Panc1 (cell line): ENCODE data around the gene PSMD13. TPM values are rescaled to one million over a fixed set of nuclear protein-coding genes. Genes with fewer than 3 reads are reported as not detected.
A peak's percentile ranks its signal among the peaks of the same experiment; 100 is the strongest.

Experiments used
- ATAC-seq: fragments of 200-7000 bp; cut with Tn5 transposase; 2 replicates; pipeline ENCODE4 v1.9.1; 2020; ENCODE audit warnings: mild to moderate bottlenecking, moderate library complexity
- BruUV-seq: library from RNA; stranded (reverse); fragments of 400-500 nt; replicated peaks from 2 replicates; lab custom pipeline; 2021; lab: Mats Ljungman, UMichigan
- CTCF ChIA-PET: fragments of 300-600 bp; sonication (Branson Sonifier 250); formaldehyde crosslinking; loops from one replicate; lab custom pipeline; 2022; ENCODE audit warnings: antibody characterized with exemption; lab: Charles Lee
- POLR2A ChIA-PET: fragments of 300-600 bp; sonication (Branson Sonifier 250); formaldehyde crosslinking; loops from one replicate; lab custom pipeline; 2022; ENCODE audit warnings: antibody characterized with exemption; lab: Charles Lee
- DNase-seq: peaks from one replicate; pipeline ENCODE4 v3.0.0-alpha.2; 2010; ENCODE audit warnings: low read depth, low spot score
- H3K27ac ChIP-seq: 2 replicates; pipeline ENCODE4 v1.5.1; 2011; ENCODE audit warnings: mild to moderate bottlenecking, low read length, inconsistent platforms
- H3K27me3 ChIP-seq: fragments of 200-500 bp; sonication (Bioruptor generic); 2 replicates; pipeline ENCODE4 v1.6.0; 2014; ENCODE audit warnings: low read length, inconsistent platforms; ENCODE audit not compliant: control insufficient read depth, insufficient read depth
- H3K36me3 ChIP-seq: fragments of 200-500 bp; sonication (Bioruptor generic); 2 replicates; pipeline ENCODE4 v1.5.1; 2014; ENCODE audit warnings: inconsistent platforms, mild to moderate bottlenecking, low read length, moderate library complexity; ENCODE audit not compliant: control insufficient read depth, insufficient read depth
- H3K4me1 ChIP-seq: 2 replicates; pipeline ENCODE4 v1.5.1; 2011; ENCODE audit warnings: inconsistent platforms, mild to moderate bottlenecking, low read length, moderate library complexity; ENCODE audit not compliant: control insufficient read depth, insufficient read depth
- H3K4me3 ChIP-seq, 2 experiments: 2 replicates each; pipeline ENCODE4 v1.5.1; 2011 to 2012; ENCODE audit warnings: low read depth in 2 of 2, low read length in 2 of 2, mild to moderate bottlenecking in 2 of 2, inconsistent platforms in 1 of 2, moderate library complexity in 1 of 2
- H3K9me3 ChIP-seq: fragments of 200-500 bp; sonication (Bioruptor generic); 2 replicates; pipeline ENCODE4 v1.5.1; 2014; ENCODE audit warnings: low read depth, mild to moderate bottlenecking, inconsistent platforms, low read length, moderate library complexity; ENCODE audit not compliant: control insufficient read depth, insufficient read depth
- CTCF ChIP-seq: fragments of 450-650 bp; IDR thresholded peaks from 2 replicates; pipeline ENCODE4 v1.5.1; 2017; ENCODE audit warnings: mild to moderate bottlenecking
- POLR2AphosphoS5 ChIP-seq: IDR thresholded peaks from 2 replicates; pipeline ENCODE4 v1.6.1; 2012; ENCODE audit warnings: mild to moderate bottlenecking, low read depth, low read length, moderate library complexity
- SIN3A ChIP-seq: IDR thresholded peaks from 2 replicates; pipeline ENCODE4 v1.6.1; 2012; ENCODE audit warnings: low read depth, mild to moderate bottlenecking, low read length, moderate library complexity, borderline replicate concordance; ENCODE audit not compliant: insufficient read depth
- TCF7L2 ChIP-seq: IDR thresholded peaks from 2 replicates; pipeline ENCODE4 v1.6.1; 2011; ENCODE audit warnings: mild to moderate bottlenecking, low read depth, low read length, inconsistent platforms
- in situ Hi-C: cut with HindIII; loops from 2 replicates; pipeline ENCODE4 v1.10.0; 2016; ENCODE audit warnings: low sequenced_read_pairs, low pct_unique_long_range_greater_than_20kb
- intact Hi-C: fragments of 100-400 bp; cut with micrococcal nuclease; formaldehyde crosslinking; loops from one replicate; pipeline ENCODE4 v1.10.0; 2022; ENCODE audit not compliant: unreplicated experiment
- total RNA-seq: library from RNA; stranded (reverse); gene quantifications from one replicate; pipeline ENCODE4 v1.2.1, GENCODE V29; 2021; ENCODE audit not compliant: unreplicated experiment
- TF ChIP-seq, protein P1 (sequence below), 2 experiments: IDR thresholded peaks; 2 replicates each; pipeline ENCODE4 v1.6.1; 2011 to 2012; ENCODE audit warnings: low read depth in 2 of 2, control low read depth in 1 of 2, low read length in 1 of 2, mild to moderate bottlenecking in 1 of 2, moderate library complexity in 1 of 2; ENCODE audit not compliant: insufficient read depth in 1 of 2

PSMD13 gene
- total RNA-seq, 1 experiment from 2014 or later = 271 TPM

DNA sequence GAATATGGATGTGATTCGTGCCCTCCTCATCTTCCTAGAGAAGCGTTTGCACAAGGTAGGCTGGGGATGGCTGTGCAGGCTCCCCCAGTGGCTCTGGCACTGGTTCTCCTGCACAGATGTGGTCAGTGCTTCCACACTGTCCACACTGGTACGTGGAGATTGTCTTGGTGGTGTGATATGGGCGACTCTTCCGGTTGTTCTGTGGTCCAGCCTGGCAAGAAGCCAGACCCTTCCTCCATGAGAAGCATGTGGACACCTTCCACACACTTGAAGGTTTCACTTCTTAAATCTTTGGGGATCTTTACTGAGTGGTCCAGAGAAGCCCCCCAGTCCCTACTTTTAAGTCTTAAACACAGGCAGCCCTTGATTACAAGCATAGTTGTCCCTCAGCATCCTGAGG, 25.5 kb upstream of the PSMD13 start:
- in situ Hi-C loops = no loop called here
- Histone ChIP-seq H3K4me1 (peaks cover 23% of the 10 kb centered on the region), H3K27ac (peak overlapping the region; percentile 100), H3K36me3 (peaks cover 38% of the 10 kb centered on the region), H3K9me3 (no peaks in the 10 kb centered on the region), H3K4me3 (no peak overlapping the region), H3K27me3 (no peaks in the 10 kb centered on the region)
- ATAC-seq (no peak), DNase-seq (no peak)
- no peak for TF ChIP-seq POLR2AphosphoS5
- no peak for TF ChIP-seq SIN3A
- TF ChIP-seq TCF7L2 = no peak
- TF ChIP-seq, protein P1, sequence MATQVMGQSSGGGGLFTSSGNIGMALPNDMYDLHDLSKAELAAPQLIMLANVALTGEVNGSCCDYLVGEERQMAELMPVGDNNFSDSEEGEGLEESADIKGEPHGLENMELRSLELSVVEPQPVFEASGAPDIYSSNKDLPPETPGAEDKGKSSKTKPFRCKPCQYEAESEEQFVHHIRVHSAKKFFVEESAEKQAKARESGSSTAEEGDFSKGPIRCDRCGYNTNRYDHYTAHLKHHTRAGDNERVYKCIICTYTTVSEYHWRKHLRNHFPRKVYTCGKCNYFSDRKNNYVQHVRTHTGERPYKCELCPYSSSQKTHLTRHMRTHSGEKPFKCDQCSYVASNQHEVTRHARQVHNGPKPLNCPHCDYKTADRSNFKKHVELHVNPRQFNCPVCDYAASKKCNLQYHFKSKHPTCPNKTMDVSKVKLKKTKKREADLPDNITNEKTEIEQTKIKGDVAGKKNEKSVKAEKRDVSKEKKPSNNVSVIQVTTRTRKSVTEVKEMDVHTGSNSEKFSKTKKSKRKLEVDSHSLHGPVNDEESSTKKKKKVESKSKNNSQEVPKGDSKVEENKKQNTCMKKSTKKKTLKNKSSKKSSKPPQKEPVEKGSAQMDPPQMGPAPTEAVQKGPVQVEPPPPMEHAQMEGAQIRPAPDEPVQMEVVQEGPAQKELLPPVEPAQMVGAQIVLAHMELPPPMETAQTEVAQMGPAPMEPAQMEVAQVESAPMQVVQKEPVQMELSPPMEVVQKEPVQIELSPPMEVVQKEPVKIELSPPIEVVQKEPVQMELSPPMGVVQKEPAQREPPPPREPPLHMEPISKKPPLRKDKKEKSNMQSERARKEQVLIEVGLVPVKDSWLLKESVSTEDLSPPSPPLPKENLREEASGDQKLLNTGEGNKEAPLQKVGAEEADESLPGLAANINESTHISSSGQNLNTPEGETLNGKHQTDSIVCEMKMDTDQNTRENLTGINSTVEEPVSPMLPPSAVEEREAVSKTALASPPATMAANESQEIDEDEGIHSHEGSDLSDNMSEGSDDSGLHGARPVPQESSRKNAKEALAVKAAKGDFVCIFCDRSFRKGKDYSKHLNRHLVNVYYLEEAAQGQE (IDR thresholded peaks at IDR 0.05; ENCODE audit: insufficient read depth in 1 of 2, low read depth in 2 of 2, low read length in 1 of 2) = no peak
- TF ChIP-seq CTCF = no peak
- ChIA-PET CTCF (no interaction called here), POLR2A (no interaction called here)
- intact Hi-C loops = loop anchor here (10.0 kb wide), 1 partner anchor 144 kb away; no protein-coding TSS in a partner anchor
- no TSS peak for BruUV-seq

DNA sequence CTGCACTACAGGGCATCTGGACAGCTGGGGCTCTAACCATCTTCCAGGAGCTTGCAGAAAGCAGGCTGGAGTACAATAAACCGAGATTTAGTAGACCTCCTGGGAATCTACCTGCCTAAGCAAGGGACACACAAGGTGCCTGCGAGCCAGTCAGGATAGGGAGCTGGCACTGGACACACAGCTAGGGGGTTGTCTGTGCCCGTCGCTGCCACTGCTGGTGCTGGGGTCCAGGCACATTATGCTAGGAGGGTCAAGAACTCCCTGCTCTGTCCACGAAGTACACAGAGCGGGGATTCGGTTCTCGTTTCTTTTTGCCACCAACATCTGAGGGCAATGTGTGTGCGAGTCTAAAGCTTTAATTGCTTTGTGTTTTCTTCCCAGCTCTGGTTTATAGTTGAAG, 25.0 kb upstream of the PSMD13 start:
- ChIA-PET CTCF (no interaction called here), POLR2A (no interaction called here)
- Histone ChIP-seq H3K27ac (no peak overlapping the region), H3K4me1 (peaks cover 21% of the 10 kb centered on the region), H3K9me3 (no peaks in the 10 kb centered on the region), H3K36me3 (peaks cover 38% of the 10 kb centered on the region), H3K4me3 (no peak overlapping the region), H3K27me3 (no peaks in the 10 kb centered on the region)
- intact Hi-C loops = loop anchor here (10.0 kb wide), 1 partner anchor 143 kb away; no protein-coding TSS in a partner anchor
- no peak for ATAC-seq
- in situ Hi-C loops = no loop called here
- TF ChIP-seq TCF7L2 (no peak), SIN3A (no peak), POLR2AphosphoS5 (no peak), CTCF (no peak)
- TF ChIP-seq, protein P1 (IDR thresholded peaks at IDR 0.05; ENCODE audit: insufficient read depth in 1 of 2, low read depth in 2 of 2, low read length in 1 of 2) = no peak
- DNase-seq = no peak
- no TSS peak for BruUV-seq
